HCT116 (cell line): ENCODE measurements around the gene TBX20. TPM values are rescaled to one million over a fixed set of nuclear protein-coding genes. Genes with fewer than 3 reads are reported as not detected.

Experiments
- ATAC-seq: fragments of 200-7000 bp; cut with Tn5 transposase; 2 replicates; pipeline ENCODE4 v1.9.1; 2020; ENCODE audit warnings: mild to moderate bottlenecking, moderate library complexity
- BruUV-seq: library from RNA; stranded (reverse); fragments of 400-500 nt; replicated peaks from 2 replicates; lab custom pipeline; 2021; lab: Mats Ljungman, UMichigan
- CTCF ChIA-PET: fragments of 300-600 bp; sonication (Branson Sonifier 250); formaldehyde crosslinking; loops from one replicate; lab custom pipeline; 2021; ENCODE audit warnings: antibody characterized with exemption; lab: Charles Lee
- POLR2A ChIA-PET: fragments of 300-600, 350-600 bp; sonication (Branson Sonifier 250); formaldehyde crosslinking; loops from one replicate; lab custom pipeline; 2021; ENCODE audit warnings: antibody characterized with exemption; lab: Charles Lee
- RAD21 ChIA-PET, 2 experiments: fragments of 300-600 bp; sonication (Branson Sonifier 250); formaldehyde crosslinking; loops; one replicate each; lab custom pipeline; 2023; ENCODE audit warnings: low total read pairs in 2 of 2; ENCODE audit not compliant: uncharacterized antibody in 2 of 2, unreplicated experiment in 2 of 2, low non-redundant PET in 1 of 2; lab: Charles Lee
- DNase-seq: peaks from one replicate; pipeline ENCODE4 v3.0.0-alpha.2; 2010; ENCODE audit warnings: low read depth, low spot score
- H2AFZ ChIP-seq: fragments of 200-600 bp; shearing (Covaris generic), sonication (generic); 2 replicates; pipeline ENCODE4 v1.6.1; 2017; ENCODE audit warnings: low read depth, mixed run types, mixed read lengths, antibody characterized with exemption, low read length; ENCODE audit not compliant: poor library complexity, severe bottlenecking
- H3K27ac ChIP-seq: 2 replicates; pipeline ENCODE4 v1.5.1; 2012; ENCODE audit warnings: low read depth, low read length
- H3K27me3 ChIP-seq: fragments of 200-600 bp; sonication (generic); 2 replicates; pipeline ENCODE4 v1.6.1; 2016; ENCODE audit warnings: mixed run types, low read length, mixed read lengths; ENCODE audit not compliant: insufficient read depth
- H3K36me3 ChIP-seq, 2 experiments: fragments of 200-500 bp in 1 of 2; fragments of 200-600 bp in 1 of 2; sonication (Bioruptor generic) in 1 of 2; sonication (generic) in 1 of 2; 2 replicates each; pipeline versions ENCODE4 v1.5.1 to v1.6.1; 2014 to 2016; ENCODE audit warnings: low read length in 2 of 2, inconsistent platforms in 1 of 2, mixed read lengths in 1 of 2, mixed run types in 1 of 2; ENCODE audit not compliant: insufficient read depth in 2 of 2, control insufficient read depth in 1 of 2
- H3K4me1 ChIP-seq, 2 experiments: fragments of 200-600 bp in 1 of 2; sonication (generic) in 1 of 2; 2 replicates each; pipeline versions ENCODE4 v1.5.1 to v1.6.1; 2012 to 2017; ENCODE audit warnings: low read length in 2 of 2, inconsistent platforms in 1 of 2, mild to moderate bottlenecking in 1 of 2, mixed read lengths in 1 of 2, mixed run types in 1 of 2, moderate library complexity in 1 of 2; ENCODE audit not compliant: insufficient read depth in 2 of 2, control insufficient read depth in 1 of 2
- H3K4me2 ChIP-seq: fragments of 200-600 bp; sonication (generic); 2 replicates; pipeline ENCODE4 v1.6.1; 2017; ENCODE audit warnings: mixed run types, low read length, mixed read lengths
- H3K4me3 ChIP-seq, 2 experiments: fragments of 200-600 bp in 1 of 2; sonication (generic) in 1 of 2; replicated peaks in 1 of 2; 2 replicates each; pipeline ENCODE4 v1.5.1; 2011 to 2016; ENCODE audit warnings: low read length in 2 of 2, control low read depth in 1 of 2, low read depth in 1 of 2, mild to moderate bottlenecking in 1 of 2, mixed read lengths in 1 of 2, mixed run types in 1 of 2
- H3K79me2 ChIP-seq: fragments of 200-600 bp; sonication (generic); 2 replicates; pipeline ENCODE4 v1.6.1; 2017; ENCODE audit warnings: mild to moderate bottlenecking, mixed run types, low read length, moderate library complexity, mixed read lengths; ENCODE audit not compliant: insufficient read depth
- H3K9ac ChIP-seq: fragments of 200-600 bp; sonication (generic); 2 replicates; pipeline ENCODE4 v1.6.1; 2016; ENCODE audit warnings: low read length, mixed read lengths
- H3K9me2 ChIP-seq: fragments of 200-600 bp; sonication (generic), shearing (Covaris generic); 2 replicates; pipeline ENCODE4 v1.6.1; 2017; ENCODE audit warnings: mixed run types, mild to moderate bottlenecking, moderate library complexity; ENCODE audit not compliant: insufficient read depth
- H3K9me3 ChIP-seq, 2 experiments: fragments of 200-500 bp in 1 of 2; fragments of 200-600 bp in 1 of 2; sonication (Bioruptor generic) in 1 of 2; sonication (generic) in 1 of 2; 2 replicates each; pipeline ENCODE4 v1.6.1; 2014 to 2017; ENCODE audit warnings: low read length in 2 of 2, mixed read lengths in 2 of 2, inconsistent platforms in 1 of 2, low read depth in 1 of 2, mild to moderate bottlenecking in 1 of 2, mixed run types in 1 of 2, moderate library complexity in 1 of 2; ENCODE audit not compliant: control insufficient read depth in 1 of 2, insufficient read depth in 1 of 2
- H4K20me1 ChIP-seq: fragments of 200-600 bp; sonication (generic), shearing (Covaris generic); 2 replicates; pipeline ENCODE4 v1.6.1; 2017; ENCODE audit warnings: mixed run types, mild to moderate bottlenecking, moderate library complexity; ENCODE audit not compliant: insufficient read depth
- CBX3 ChIP-seq: IDR thresholded peaks from 2 replicates; pipeline ENCODE4 v1.6.1; 2012; ENCODE audit warnings: low read depth
- EGR1 ChIP-seq: IDR thresholded peaks from 2 replicates; pipeline ENCODE4 v1.6.1; 2012; ENCODE audit warnings: low read depth
- POLR2A ChIP-seq: IDR thresholded peaks from 2 replicates; pipeline ENCODE4 v1.7.0; 2011; ENCODE audit warnings: borderline replicate concordance; ENCODE audit not compliant: insufficient read depth, insufficient read length; ENCODE audit errors: extremely low read depth
- POLR2AphosphoS5 ChIP-seq: IDR thresholded peaks from 2 replicates; pipeline ENCODE4 v1.6.1; 2011; ENCODE audit warnings: mild to moderate bottlenecking, low read depth, low read length, moderate library complexity
- RAD21 ChIP-seq: IDR thresholded peaks from 2 replicates; pipeline ENCODE4 v1.6.1; 2012; ENCODE audit warnings: low read depth, mild to moderate bottlenecking
- SP1 ChIP-seq: IDR thresholded peaks from 2 replicates; pipeline ENCODE4 v1.6.1; 2012; ENCODE audit warnings: low read depth
- YY1 ChIP-seq: IDR thresholded peaks from 2 replicates; pipeline ENCODE4 v1.6.1; 2011; ENCODE audit warnings: low read length, low read depth, moderate library complexity, mild to moderate bottlenecking; ENCODE audit not compliant: insufficient replicate concordance; ENCODE audit errors: extremely low read depth
- ZFX ChIP-seq: fragments of 450-650 bp; IDR thresholded peaks from 2 replicates; pipeline ENCODE4 v1.6.1; 2017
- ZNF274 ChIP-seq: fragments of 200-500 bp; sonication (Bioruptor generic); IDR thresholded peaks from 2 replicates; pipeline ENCODE4 v1.6.1; 2014; ENCODE audit warnings: mild to moderate bottlenecking, low read depth, low read length, inconsistent platforms
- intact Hi-C: fragments of 100-400 bp; cut with micrococcal nuclease; formaldehyde crosslinking; loops from 2 replicates; pipeline ENCODE4 v1.10.0; 2022
- total RNA-seq: library from RNA; stranded (reverse); gene quantifications from one replicate; pipeline ENCODE4 v1.2.1, GENCODE V29; 2021; ENCODE audit not compliant: unreplicated experiment
- TF ChIP-seq, protein P1 (sequence below): IDR thresholded peaks from 2 replicates; pipeline ENCODE4 v1.6.1; 2012
- TF ChIP-seq, protein P2 (sequence below): IDR thresholded peaks from 2 replicates; pipeline ENCODE4 v1.6.1; 2011; ENCODE audit warnings: mild to moderate bottlenecking, low read length, moderate library complexity; ENCODE audit not compliant: insufficient replicate concordance; ENCODE audit errors: extremely low read depth
- TF ChIP-seq, protein P3 (sequence below), 3 experiments: fragments of 200-600 bp in 1 of 3; sonication (generic) in 1 of 3; IDR thresholded peaks in 2 of 3; conservative IDR thresholded peaks in 1 of 3; 2 replicates each; pipeline ENCODE4 v1.5.1; 2012 to 2017; ENCODE audit warnings: low read depth in 2 of 3, low read length in 2 of 3, antibody characterized with exemption in 1 of 3, borderline replicate concordance in 1 of 3, control low read depth in 1 of 3, mild to moderate bottlenecking in 1 of 3, mixed read lengths in 1 of 3, mixed run types in 1 of 3, moderate library complexity in 1 of 3; ENCODE audit not compliant: insufficient read depth in 1 of 3
- TF ChIP-seq, protein P4 (sequence below): IDR thresholded peaks from 2 replicates; pipeline ENCODE4 v1.6.1; 2012
- TF ChIP-seq, protein P5 (sequence below): IDR thresholded peaks from 2 replicates; pipeline ENCODE4 v1.6.1; 2012; ENCODE audit warnings: low read depth

TBX20 gene
- total RNA-seq, 1 experiment from 2014 or later = not detected

DNA sequence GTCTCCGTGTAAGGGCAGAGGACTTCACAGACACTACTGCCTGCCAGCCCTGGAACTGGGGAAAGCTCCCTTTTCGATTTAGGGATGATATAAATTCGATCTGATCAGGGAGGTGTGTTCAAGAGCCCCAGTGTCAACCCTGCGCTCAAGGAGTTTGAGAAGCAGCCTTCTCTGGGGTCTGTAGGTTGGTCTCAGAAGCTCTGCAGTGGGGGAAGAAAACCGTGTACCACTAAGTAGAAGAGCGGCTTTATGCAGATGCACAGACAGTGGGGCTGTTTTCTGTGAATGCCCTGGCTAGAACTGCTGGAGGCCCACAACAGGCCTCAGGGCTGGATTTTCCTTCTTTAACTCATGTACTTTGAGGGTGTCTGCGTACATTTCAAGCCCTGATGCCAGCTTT lies 6.3 kb upstream of the TBX20 start:
- intact Hi-C loops = no loop called here
- ATAC-seq (no peak), DNase-seq (no peak)
- no peaks in the 10 kb centered on the region for H3K9me3 ChIP-seq
- no peaks in the 10 kb centered on the region for H4K20me1 ChIP-seq
- CTCF ChIA-PET = no interaction called here
- no peak overlapping the region for H2AFZ ChIP-seq
- H3K4me1 ChIP-seq = no peaks in the 10 kb centered on the region
- BruUV-seq = no TSS peak
- no peak overlapping the region for H3K4me2 ChIP-seq
- RAD21 ChIA-PET = no interaction called here
- no peak overlapping the region for H3K27ac ChIP-seq
- POLR2A ChIA-PET = no interaction called here
- no peaks in the 10 kb centered on the region for H3K79me2 ChIP-seq
- H3K27me3 ChIP-seq = no peaks in the 10 kb centered on the region
- no peaks in the 10 kb centered on the region for H3K9me2 ChIP-seq
- no peaks in the 10 kb centered on the region for H3K36me3 ChIP-seq
- TF ChIP-seq YY1 (no peak), POLR2A (no peak), ZFX (no peak), SP1 (no peak), CBX3 (no peak), POLR2AphosphoS5 (no peak), RAD21 (no peak), EGR1 (no peak), ZNF274 (no peak)
- TF ChIP-seq, protein P1, sequence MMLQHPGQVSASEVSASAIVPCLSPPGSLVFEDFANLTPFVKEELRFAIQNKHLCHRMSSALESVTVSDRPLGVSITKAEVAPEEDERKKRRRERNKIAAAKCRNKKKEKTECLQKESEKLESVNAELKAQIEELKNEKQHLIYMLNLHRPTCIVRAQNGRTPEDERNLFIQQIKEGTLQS = no peak
- TF ChIP-seq, protein P2, sequence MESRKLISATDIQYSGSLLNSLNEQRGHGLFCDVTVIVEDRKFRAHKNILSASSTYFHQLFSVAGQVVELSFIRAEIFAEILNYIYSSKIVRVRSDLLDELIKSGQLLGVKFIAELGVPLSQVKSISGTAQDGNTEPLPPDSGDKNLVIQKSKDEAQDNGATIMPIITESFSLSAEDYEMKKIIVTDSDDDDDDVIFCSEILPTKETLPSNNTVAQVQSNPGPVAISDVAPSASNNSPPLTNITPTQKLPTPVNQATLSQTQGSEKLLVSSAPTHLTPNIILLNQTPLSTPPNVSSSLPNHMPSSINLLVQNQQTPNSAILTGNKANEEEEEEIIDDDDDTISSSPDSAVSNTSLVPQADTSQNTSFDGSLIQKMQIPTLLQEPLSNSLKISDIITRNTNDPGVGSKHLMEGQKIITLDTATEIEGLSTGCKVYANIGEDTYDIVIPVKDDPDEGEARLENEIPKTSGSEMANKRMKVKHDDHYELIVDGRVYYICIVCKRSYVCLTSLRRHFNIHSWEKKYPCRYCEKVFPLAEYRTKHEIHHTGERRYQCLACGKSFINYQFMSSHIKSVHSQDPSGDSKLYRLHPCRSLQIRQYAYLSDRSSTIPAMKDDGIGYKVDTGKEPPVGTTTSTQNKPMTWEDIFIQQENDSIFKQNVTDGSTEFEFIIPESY = no peak
- TF ChIP-seq, protein P3, sequence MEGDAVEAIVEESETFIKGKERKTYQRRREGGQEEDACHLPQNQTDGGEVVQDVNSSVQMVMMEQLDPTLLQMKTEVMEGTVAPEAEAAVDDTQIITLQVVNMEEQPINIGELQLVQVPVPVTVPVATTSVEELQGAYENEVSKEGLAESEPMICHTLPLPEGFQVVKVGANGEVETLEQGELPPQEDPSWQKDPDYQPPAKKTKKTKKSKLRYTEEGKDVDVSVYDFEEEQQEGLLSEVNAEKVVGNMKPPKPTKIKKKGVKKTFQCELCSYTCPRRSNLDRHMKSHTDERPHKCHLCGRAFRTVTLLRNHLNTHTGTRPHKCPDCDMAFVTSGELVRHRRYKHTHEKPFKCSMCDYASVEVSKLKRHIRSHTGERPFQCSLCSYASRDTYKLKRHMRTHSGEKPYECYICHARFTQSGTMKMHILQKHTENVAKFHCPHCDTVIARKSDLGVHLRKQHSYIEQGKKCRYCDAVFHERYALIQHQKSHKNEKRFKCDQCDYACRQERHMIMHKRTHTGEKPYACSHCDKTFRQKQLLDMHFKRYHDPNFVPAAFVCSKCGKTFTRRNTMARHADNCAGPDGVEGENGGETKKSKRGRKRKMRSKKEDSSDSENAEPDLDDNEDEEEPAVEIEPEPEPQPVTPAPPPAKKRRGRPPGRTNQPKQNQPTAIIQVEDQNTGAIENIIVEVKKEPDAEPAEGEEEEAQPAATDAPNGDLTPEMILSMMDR (IDR thresholded peaks at IDR 0.05 in 2 of 3, conservative IDR thresholded peaks at IDR 0.05 in 1 of 3; ENCODE audit: borderline replicate concordance in 1 of 3, insufficient read depth in 1 of 3, low read depth in 2 of 3, low read length in 2 of 3) = no peak
- TF ChIP-seq, protein P4, sequence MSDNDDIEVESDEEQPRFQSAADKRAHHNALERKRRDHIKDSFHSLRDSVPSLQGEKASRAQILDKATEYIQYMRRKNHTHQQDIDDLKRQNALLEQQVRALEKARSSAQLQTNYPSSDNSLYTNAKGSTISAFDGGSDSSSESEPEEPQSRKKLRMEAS = no peak
- TF ChIP-seq, protein P5, sequence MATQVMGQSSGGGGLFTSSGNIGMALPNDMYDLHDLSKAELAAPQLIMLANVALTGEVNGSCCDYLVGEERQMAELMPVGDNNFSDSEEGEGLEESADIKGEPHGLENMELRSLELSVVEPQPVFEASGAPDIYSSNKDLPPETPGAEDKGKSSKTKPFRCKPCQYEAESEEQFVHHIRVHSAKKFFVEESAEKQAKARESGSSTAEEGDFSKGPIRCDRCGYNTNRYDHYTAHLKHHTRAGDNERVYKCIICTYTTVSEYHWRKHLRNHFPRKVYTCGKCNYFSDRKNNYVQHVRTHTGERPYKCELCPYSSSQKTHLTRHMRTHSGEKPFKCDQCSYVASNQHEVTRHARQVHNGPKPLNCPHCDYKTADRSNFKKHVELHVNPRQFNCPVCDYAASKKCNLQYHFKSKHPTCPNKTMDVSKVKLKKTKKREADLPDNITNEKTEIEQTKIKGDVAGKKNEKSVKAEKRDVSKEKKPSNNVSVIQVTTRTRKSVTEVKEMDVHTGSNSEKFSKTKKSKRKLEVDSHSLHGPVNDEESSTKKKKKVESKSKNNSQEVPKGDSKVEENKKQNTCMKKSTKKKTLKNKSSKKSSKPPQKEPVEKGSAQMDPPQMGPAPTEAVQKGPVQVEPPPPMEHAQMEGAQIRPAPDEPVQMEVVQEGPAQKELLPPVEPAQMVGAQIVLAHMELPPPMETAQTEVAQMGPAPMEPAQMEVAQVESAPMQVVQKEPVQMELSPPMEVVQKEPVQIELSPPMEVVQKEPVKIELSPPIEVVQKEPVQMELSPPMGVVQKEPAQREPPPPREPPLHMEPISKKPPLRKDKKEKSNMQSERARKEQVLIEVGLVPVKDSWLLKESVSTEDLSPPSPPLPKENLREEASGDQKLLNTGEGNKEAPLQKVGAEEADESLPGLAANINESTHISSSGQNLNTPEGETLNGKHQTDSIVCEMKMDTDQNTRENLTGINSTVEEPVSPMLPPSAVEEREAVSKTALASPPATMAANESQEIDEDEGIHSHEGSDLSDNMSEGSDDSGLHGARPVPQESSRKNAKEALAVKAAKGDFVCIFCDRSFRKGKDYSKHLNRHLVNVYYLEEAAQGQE = no peak
- TF ChIP-seq, all 23 proteins: peak for 0
- Histone ChIP-seq H3K9ac (no peak overlapping the region), H3K4me3 (no peak overlapping the region)
